Fibroblast of lung (primary cell): ENCODE measurements around the gene ZSWIM5. TPM values are rescaled to one million over a fixed set of nuclear protein-coding genes. Genes with fewer than 3 reads are reported as not detected.

Source experiments
- DNase-seq, 2 donors: peaks; one replicate each; pipeline versions ENCODE4 v3.0.0 to v3.0.0-alpha.2; 2010; ENCODE audit warnings: low read depth in 2 of 2
- H2AFZ ChIP-seq: 2 replicates; pipeline ENCODE4 v1.5.1; 2012; ENCODE audit warnings: low read length, control low read depth, inconsistent platforms
- H3K27ac ChIP-seq: 2 replicates; pipeline ENCODE4 v1.5.1; 2011; ENCODE audit warnings: low read length, control low read depth; ENCODE audit not compliant: insufficient read depth
- H3K27me3 ChIP-seq: 2 replicates; pipeline ENCODE4 v1.5.1; 2011; ENCODE audit warnings: mild to moderate bottlenecking, low read length; ENCODE audit not compliant: control insufficient read depth, insufficient read depth
- H3K36me3 ChIP-seq: 2 replicates; pipeline ENCODE4 v1.5.1; 2011; ENCODE audit warnings: low read length; ENCODE audit not compliant: control insufficient read depth, insufficient read depth
- H3K4me1 ChIP-seq: 2 replicates; pipeline ENCODE4 v1.5.1; 2011; ENCODE audit warnings: low read length; ENCODE audit not compliant: control insufficient read depth, insufficient read depth; ENCODE audit errors: extremely low read depth
- H3K4me2 ChIP-seq: 2 replicates; pipeline ENCODE4 v1.5.1; 2011; ENCODE audit warnings: low read length, control low read depth; ENCODE audit not compliant: insufficient read depth; ENCODE audit errors: extremely low read depth
- H3K4me3 ChIP-seq, 4 experiments: fragments of 200-600 bp in 1 of 4; sonication (generic) in 1 of 4; replicated peaks in 1 of 4; 2 replicates each; pipeline ENCODE4 v1.5.1; 2011 to 2016; ENCODE audit warnings: low read length in 4 of 4, low read depth in 3 of 4, mild to moderate bottlenecking in 3 of 4, control low read depth in 2 of 4, inconsistent platforms in 1 of 4, mixed read lengths in 1 of 4; ENCODE audit not compliant: insufficient read depth in 1 of 4; ENCODE audit errors: control extremely low read depth in 1 of 4
- H3K79me2 ChIP-seq: 2 replicates; pipeline ENCODE4 v1.5.1; 2012; ENCODE audit warnings: mild to moderate bottlenecking, low read length, inconsistent platforms; ENCODE audit not compliant: control insufficient read depth, insufficient read depth
- H3K9ac ChIP-seq: 2 replicates; pipeline ENCODE4 v1.5.1; 2011; ENCODE audit warnings: mild to moderate bottlenecking, low read length, control low read depth; ENCODE audit not compliant: insufficient read depth
- H3K9me3 ChIP-seq: 2 replicates; pipeline ENCODE4 v1.5.1; 2012; ENCODE audit warnings: low read depth, low read length; ENCODE audit not compliant: control insufficient read depth, insufficient read depth
- H4K20me1 ChIP-seq: 2 replicates; pipeline ENCODE4 v1.5.1; 2011; ENCODE audit warnings: low read length; ENCODE audit not compliant: control insufficient read depth, insufficient read depth; ENCODE audit errors: extremely low read depth
- EZH2 ChIP-seq: IDR thresholded peaks from 2 replicates; pipeline ENCODE4 v1.5.1; 2012; ENCODE audit warnings: low read length, control low read depth, mild to moderate bottlenecking; ENCODE audit errors: missing control alignments
- polyA plus RNA-seq, 2 donors: library from polyadenylated mRNA; depleted of rRNA in 1 of 2; stranded (reverse) in 1 of 2; unstranded in 1 of 2; fragments of >200 nt; gene quantifications; 2 replicates each; pipeline ENCODE4 v1.2.1, GENCODE V29; 2011 to 2012; ENCODE audit warnings: missing spikeins in 1 of 2
- total RNA-seq: library from RNA; depleted of rRNA; stranded (reverse); fragments of >200 nt; gene quantifications from 2 replicates; pipeline ENCODE4 v1.2.1, GENCODE V29; 2014
- TF ChIP-seq, protein P1 (sequence below), 2 donors: IDR thresholded peaks in 1 of 2; conservative IDR thresholded peaks in 1 of 2; 1 replicate in 1 of 2; 2 replicates in 1 of 2; pipeline ENCODE4 v1.5.1; 2011 to 2012; ENCODE audit warnings: low read length in 2 of 2, control low read depth in 1 of 2, inconsistent platforms in 1 of 2, low read depth in 1 of 2, mild to moderate bottlenecking in 1 of 2

ZSWIM5 gene
- total and polyA plus RNA-seq, 2 donors (not counting 1 experiment from before 2014, with no cell fraction given), result 0.73 to 0.99 TPM

DNA sequence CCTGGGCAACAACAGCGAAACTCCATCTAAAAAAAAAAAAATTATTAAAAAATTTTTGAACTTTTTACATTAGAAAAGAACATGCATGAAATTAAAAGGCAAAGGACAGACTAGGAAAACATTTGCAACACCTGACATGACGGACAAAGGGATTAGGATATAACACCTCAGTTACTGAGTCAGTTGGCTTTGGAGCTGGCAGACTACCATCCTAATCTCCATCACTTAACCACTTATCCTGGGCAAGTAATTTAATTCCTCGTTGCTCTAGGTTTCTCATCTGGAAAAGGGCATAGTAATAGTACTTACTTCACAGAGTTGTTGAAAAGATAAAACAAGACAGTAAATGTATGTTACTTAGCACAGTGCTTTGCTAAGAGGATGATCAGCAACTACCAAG lies 207.2 kb downstream of the ZSWIM5 start:
- no peak overlapping the region for H2AFZ ChIP-seq
- no peaks in the 10 kb centered on the region for H3K27me3 ChIP-seq
- H3K4me3 ChIP-seq, result no peak overlapping the region
- no peak for DNase-seq
- H3K9me3 ChIP-seq, result no peaks in the 10 kb centered on the region
- TF ChIP-seq, protein P1, sequence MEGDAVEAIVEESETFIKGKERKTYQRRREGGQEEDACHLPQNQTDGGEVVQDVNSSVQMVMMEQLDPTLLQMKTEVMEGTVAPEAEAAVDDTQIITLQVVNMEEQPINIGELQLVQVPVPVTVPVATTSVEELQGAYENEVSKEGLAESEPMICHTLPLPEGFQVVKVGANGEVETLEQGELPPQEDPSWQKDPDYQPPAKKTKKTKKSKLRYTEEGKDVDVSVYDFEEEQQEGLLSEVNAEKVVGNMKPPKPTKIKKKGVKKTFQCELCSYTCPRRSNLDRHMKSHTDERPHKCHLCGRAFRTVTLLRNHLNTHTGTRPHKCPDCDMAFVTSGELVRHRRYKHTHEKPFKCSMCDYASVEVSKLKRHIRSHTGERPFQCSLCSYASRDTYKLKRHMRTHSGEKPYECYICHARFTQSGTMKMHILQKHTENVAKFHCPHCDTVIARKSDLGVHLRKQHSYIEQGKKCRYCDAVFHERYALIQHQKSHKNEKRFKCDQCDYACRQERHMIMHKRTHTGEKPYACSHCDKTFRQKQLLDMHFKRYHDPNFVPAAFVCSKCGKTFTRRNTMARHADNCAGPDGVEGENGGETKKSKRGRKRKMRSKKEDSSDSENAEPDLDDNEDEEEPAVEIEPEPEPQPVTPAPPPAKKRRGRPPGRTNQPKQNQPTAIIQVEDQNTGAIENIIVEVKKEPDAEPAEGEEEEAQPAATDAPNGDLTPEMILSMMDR (conservative IDR thresholded peaks at IDR 0.05 in 1 of 2, IDR thresholded peaks at IDR 0.05 in 1 of 2; ENCODE audit: low read depth in 1 of 2, low read length in 2 of 2), result no peak
- TF ChIP-seq EZH2, result no peak
- no peak overlapping the region for H3K9ac ChIP-seq
- no peaks in the 10 kb centered on the region for H4K20me1 ChIP-seq
- no peaks in the 10 kb centered on the region for H3K79me2 ChIP-seq
- H3K27ac ChIP-seq, result no peak overlapping the region
- H3K36me3 ChIP-seq, result peaks cover 13% of the 10 kb centered on the region
- no peak overlapping the region for H3K4me2 ChIP-seq
- H3K4me1 ChIP-seq, result no peaks in the 10 kb centered on the region

DNA sequence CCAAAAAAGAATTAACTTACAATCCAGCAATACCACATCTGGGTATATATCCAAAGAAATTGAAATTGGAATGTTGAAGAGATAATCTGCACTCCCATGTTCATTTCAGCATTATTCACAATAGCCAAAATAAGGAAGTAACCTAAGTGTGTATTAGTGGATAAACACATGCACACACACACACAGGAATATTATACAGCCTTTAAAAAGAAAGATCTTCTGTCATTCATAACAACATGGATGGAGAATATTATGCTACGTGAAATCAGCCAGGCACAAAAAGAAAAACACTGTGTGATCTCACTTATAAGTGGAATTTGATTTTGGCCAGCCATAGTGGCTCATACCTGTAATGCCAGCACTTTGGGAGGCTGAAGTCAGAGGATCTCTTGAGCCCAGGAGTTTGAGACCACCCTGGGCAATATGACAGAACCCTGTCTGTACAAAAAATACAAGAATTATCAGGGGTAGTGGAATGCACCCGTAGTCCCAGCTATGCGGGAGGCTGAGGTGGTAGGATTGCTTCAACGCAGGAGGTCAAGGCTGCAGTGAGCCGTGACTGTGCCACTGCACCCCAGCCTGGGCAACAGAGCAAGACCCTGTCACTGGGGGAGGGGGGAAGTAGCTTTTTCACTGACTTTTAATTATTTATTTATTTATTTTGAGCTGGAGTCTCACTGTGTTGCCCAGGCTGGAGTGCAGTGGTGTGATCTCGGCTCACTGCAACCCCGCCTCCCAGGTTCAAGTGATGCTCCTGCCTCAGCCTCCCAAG lies 210.8 kb downstream of the ZSWIM5 start:
- Histone ChIP-seq H4K20me1 (no peaks in the 10 kb centered on the region), H3K9ac (no peak overlapping the region), H2AFZ (no peak overlapping the region), H3K27me3 (no peaks in the 10 kb centered on the region), H3K79me2 (no peaks in the 10 kb centered on the region), H3K36me3 (no peaks in the 10 kb centered on the region), H3K4me1 (no peaks in the 10 kb centered on the region), H3K4me3 (no peak overlapping the region), H3K4me2 (no peak overlapping the region), H3K27ac (no peak overlapping the region), H3K9me3 (no peaks in the 10 kb centered on the region)
- DNase-seq, result no peak
- no peak for TF ChIP-seq EZH2
- TF ChIP-seq, protein P1 (conservative IDR thresholded peaks at IDR 0.05 in 1 of 2, IDR thresholded peaks at IDR 0.05 in 1 of 2; ENCODE audit: low read depth in 1 of 2, low read length in 2 of 2), result no peak

DNA sequence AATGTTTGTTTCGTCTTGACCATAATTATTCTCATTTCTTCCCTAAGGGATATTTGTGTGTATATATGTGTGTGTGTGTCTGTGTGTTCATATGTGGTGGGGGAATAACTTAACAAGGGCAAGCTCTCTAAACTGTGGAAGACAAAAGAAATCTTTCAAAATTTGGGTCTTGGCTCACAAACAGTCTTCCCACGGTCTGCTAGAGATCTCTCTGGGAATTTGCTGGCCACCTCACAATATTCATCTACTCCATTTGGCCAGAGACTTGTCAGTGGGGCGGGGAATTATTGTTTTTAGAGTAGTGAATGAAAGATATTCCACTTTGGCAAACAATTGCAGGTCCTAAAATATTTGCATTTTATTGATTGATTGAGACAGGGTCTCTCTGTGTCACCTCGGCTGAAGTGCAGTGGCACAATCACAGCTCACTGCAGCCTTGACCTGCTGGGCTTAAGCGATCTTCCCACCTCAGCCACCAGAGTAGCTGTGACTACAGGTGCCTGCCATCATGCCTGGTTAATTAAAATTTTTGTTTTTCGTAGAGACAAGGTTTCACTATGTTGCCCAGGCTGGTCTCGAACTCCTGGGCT lies 212.0 kb downstream of the ZSWIM5 start:
- H4K20me1 ChIP-seq, result no peaks in the 10 kb centered on the region
- no peaks in the 10 kb centered on the region for H3K4me1 ChIP-seq
- no peaks in the 10 kb centered on the region for H3K9me3 ChIP-seq
- H2AFZ ChIP-seq, result no peak overlapping the region
- no peak for DNase-seq
- no peak overlapping the region for H3K4me2 ChIP-seq
- no peak overlapping the region for H3K4me3 ChIP-seq
- no peak overlapping the region for H3K9ac ChIP-seq
- no peaks in the 10 kb centered on the region for H3K27me3 ChIP-seq
- H3K27ac ChIP-seq, result no peak overlapping the region
- no peaks in the 10 kb centered on the region for H3K79me2 ChIP-seq
- no peaks in the 10 kb centered on the region for H3K36me3 ChIP-seq
- TF ChIP-seq, protein P1 (conservative IDR thresholded peaks at IDR 0.05 in 1 of 2, IDR thresholded peaks at IDR 0.05 in 1 of 2; ENCODE audit: low read depth in 1 of 2, low read length in 2 of 2), result no peak
- no peak for TF ChIP-seq EZH2
